GM21447 (cell line): ENCODE data around the gene GTSE1.

Experiments used
- ATAC-seq: cut with Tn5 transposase; IDR thresholded peaks from one replicate; pipeline ENCODE4 v1.9.1; 2021; ENCODE audit not compliant: unreplicated experiment

GTSE1 gene

GRCh38 chr22:46364341-46365165 is 67.9 kb downstream of the GTSE1 start:
- no peak for ATAC-seq

GRCh38 chr22:46365166-46365624 is 68.5 kb downstream of the GTSE1 start:
- ATAC-seq = no peak

GRCh38 chr22:46366327-46366731 is 69.7 kb downstream of the GTSE1 start:
- ATAC-seq = no peak

- ATAC-seq = no peak
These were observed 70.4 kb downstream of the GTSE1 start for GRCh38 chr22:46366801-46367706.

- ATAC-seq = no peak
These were observed 71.1 kb downstream of the GTSE1 start for GRCh38 chr22:46367707-46368191.

GRCh38 chr22:46368422-46368821 is 71.8 kb downstream of the GTSE1 start:
- no peak for ATAC-seq

- ATAC-seq = no peak
These were observed 72.4 kb downstream of the GTSE1 start for GRCh38 chr22:46368871-46369715.

GRCh38 chr22:46369716-46370583 is 73.3 kb downstream of the GTSE1 start:
- no peak for ATAC-seq

GRCh38 chr22:46370584-46371291 is 74.1 kb downstream of the GTSE1 start:
- ATAC-seq = no peak

GRCh38 chr22:46371623-46372226 is 75.1 kb downstream of the GTSE1 start:
- no peak for ATAC-seq

- no peak for ATAC-seq
These were observed 76.0 kb downstream of the GTSE1 start for GRCh38 chr22:46372686-46373085.

GRCh38 chr22:46373159-46373558 is 76.5 kb downstream of the GTSE1 start:
- ATAC-seq = no peak

GRCh38 chr22:46373921-46374662 is 77.4 kb downstream of the GTSE1 start:
- no peak for ATAC-seq

GRCh38 chr22:46374663-46375474 is 78.2 kb downstream of the GTSE1 start:
- no peak for ATAC-seq

GRCh38 chr22:46376111-46376510 is 79.4 kb downstream of the GTSE1 start:
- no peak for ATAC-seq

- no peak for ATAC-seq
These were observed 80.3 kb downstream of the GTSE1 start for GRCh38 chr22:46376908-46377524.
